ENCODE results near the gene PCNX4. TPM values are rescaled to one million over a fixed set of nuclear protein-coding genes. Genes with fewer than 3 reads are reported as not detected.

PCNX4 gene
- total RNA-seq, 2 donors from 2014 or later: 49.9 to 136 TPM

GRCh38 chr14:60107477-60107876, 15.8 kb downstream of the PCNX4 start:
- Histone ChIP-seq H3K36me3 (no peaks in the 10 kb centered on the region), H3K27ac (no peak overlapping the region), H3K4me1 (replicated peaks) (no peaks in the 10 kb centered on the region), H3K4me3 (no peak overlapping the region), H3K27me3 (replicated peaks; ENCODE audit: insufficient read depth) (no peaks in the 10 kb centered on the region), H3K9me3 (no peaks in the 10 kb centered on the region)
- no peak for DNase-seq (ENCODE audit: low spot score)
- WGBS: 79% methylated on average over 4 of the region's 4 CpGs
- intact Hi-C loops (cut with DNase I): no loop called here
- no peak for TF ChIP-seq POLR2AphosphoS5 (IDR thresholded peaks at IDR 0.05)
- TF ChIP-seq POLR2A (IDR thresholded peaks at IDR 0.05): no peak
- no peak for TF ChIP-seq CTCF (IDR thresholded peaks at IDR 0.05)

- Histone ChIP-seq H3K27ac (no peak overlapping the region), H3K36me3 (no peaks in the 10 kb centered on the region), H3K4me1 (replicated peaks) (no peaks in the 10 kb centered on the region), H3K27me3 (replicated peaks; ENCODE audit: insufficient read depth) (no peaks in the 10 kb centered on the region), H3K4me3 (no peak overlapping the region), H3K9me3 (no peaks in the 10 kb centered on the region)
- intact Hi-C loops (cut with DNase I): no loop called here
- 95% methylated on average over 2 of the region's 2 CpGs for WGBS
- no peak for DNase-seq (ENCODE audit: low spot score)
- TF ChIP-seq POLR2AphosphoS5 (IDR thresholded peaks at IDR 0.05) (no peak), POLR2A (IDR thresholded peaks at IDR 0.05) (no peak), CTCF (IDR thresholded peaks at IDR 0.05) (no peak)
Observed at GRCh38 chr14:60111732-60112131, 20.0 kb downstream of the PCNX4 start.

DNA sequence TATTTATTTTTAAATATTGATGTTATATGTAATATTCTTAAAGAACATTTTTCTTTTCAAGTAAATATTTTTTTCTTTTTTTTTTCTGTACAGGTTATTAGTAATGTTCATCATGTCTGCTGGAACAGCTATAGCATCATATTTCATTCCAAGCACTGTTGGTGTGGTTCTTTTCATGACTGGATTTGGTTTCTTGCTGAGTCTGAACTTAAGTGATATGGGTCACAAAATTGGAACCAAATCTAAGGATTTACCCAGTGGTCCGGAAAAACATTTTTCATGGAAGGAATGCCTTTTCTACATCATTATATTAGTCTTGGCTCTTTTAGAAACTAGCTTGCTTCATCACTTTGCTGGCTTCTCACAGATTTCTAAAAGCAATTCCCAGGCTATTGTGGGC, 23.2 kb downstream of the PCNX4 start:
- intact Hi-C loops (cut with DNase I): no loop called here
- Histone ChIP-seq H3K4me1 (replicated peaks) (no peaks in the 10 kb centered on the region), H3K27ac (no peak overlapping the region), H3K9me3 (no peaks in the 10 kb centered on the region), H3K4me3 (no peak overlapping the region), H3K36me3 (no peaks in the 10 kb centered on the region), H3K27me3 (replicated peaks; ENCODE audit: insufficient read depth) (no peaks in the 10 kb centered on the region)
- 0% methylated on average over 1 of the region's 1 CpG for WGBS
- no peak for TF ChIP-seq POLR2A (IDR thresholded peaks at IDR 0.05)
- TF ChIP-seq CTCF (IDR thresholded peaks at IDR 0.05): no peak
- no peak for TF ChIP-seq POLR2AphosphoS5 (IDR thresholded peaks at IDR 0.05)
- no peak for DNase-seq (ENCODE audit: low spot score)

- TF ChIP-seq CTCF (IDR thresholded peaks at IDR 0.05): no peak
- no peak for TF ChIP-seq POLR2A (IDR thresholded peaks at IDR 0.05)
- no peak for TF ChIP-seq POLR2AphosphoS5 (IDR thresholded peaks at IDR 0.05)
- Histone ChIP-seq H3K27ac (no peak overlapping the region), H3K9me3 (no peaks in the 10 kb centered on the region), H3K4me3 (no peak overlapping the region), H3K27me3 (replicated peaks; ENCODE audit: insufficient read depth) (no peaks in the 10 kb centered on the region), H3K36me3 (no peaks in the 10 kb centered on the region), H3K4me1 (replicated peaks) (no peaks in the 10 kb centered on the region)
- no peak for DNase-seq (ENCODE audit: low spot score)
- WGBS: 75% methylated on average over 4 of the region's 4 CpGs
- intact Hi-C loops (cut with DNase I): no loop called here
Observed at GRCh38 chr14:60116181-60116580, 24.5 kb downstream of the PCNX4 start.

DNA sequence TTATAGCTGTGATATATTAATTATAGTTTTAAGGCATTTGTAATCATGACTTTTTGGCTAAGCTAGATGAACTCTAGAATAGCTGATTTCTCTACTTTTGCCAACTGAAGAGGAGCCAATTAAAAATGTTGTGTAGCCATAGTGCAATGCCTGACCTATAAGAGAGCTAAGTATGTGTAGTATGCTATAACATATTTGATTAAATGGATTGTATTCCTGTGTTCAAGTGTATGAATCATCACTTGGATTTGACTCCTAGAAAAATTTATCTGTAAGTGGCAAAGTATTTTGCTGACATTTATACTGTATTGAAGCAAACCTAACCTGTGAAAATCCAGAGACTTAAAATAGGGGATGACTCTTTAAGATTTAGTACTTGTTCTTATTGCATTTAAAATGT, 34.2 kb downstream of the PCNX4 start:
- H3K4me3 ChIP-seq: no peak overlapping the region
- intact Hi-C loops (cut with DNase I): no loop called here
- no peak overlapping the region for H3K27ac ChIP-seq
- H3K27me3 ChIP-seq (replicated peaks; ENCODE audit: insufficient read depth): no peaks in the 10 kb centered on the region
- no peaks in the 10 kb centered on the region for H3K9me3 ChIP-seq
- TF ChIP-seq POLR2AphosphoS5 (IDR thresholded peaks at IDR 0.05) (no peak), POLR2A (IDR thresholded peaks at IDR 0.05) (no peak), CTCF (IDR thresholded peaks at IDR 0.05) (no peak)
- H3K4me1 ChIP-seq (replicated peaks): no peaks in the 10 kb centered on the region
- no peak for DNase-seq (ENCODE audit: low spot score)
- H3K36me3 ChIP-seq: no peaks in the 10 kb centered on the region

Measured in prostate gland (tissue), 2 donors.